Keratinocyte (primary cell): ENCODE results near the gene CACNA1F.

Source experiments
- CTCF ChIP-seq, 3 experiments: IDR thresholded peaks in 1 of 3; conservative IDR thresholded peaks in 1 of 3; optimal IDR thresholded peaks in 1 of 3; 2 replicates in 2 of 3; 3 replicates in 1 of 3; pipeline versions ENCODE3 to v1.5.1; 2011; ENCODE audit warnings: low read length in 3 of 3, mild to moderate bottlenecking in 3 of 3, moderate library complexity in 2 of 3, control low read depth in 1 of 3, inconsistent platforms in 1 of 3; ENCODE audit not compliant: insufficient read depth in 2 of 3; ENCODE audit errors: extremely low read depth in 1 of 3
- EZH2 ChIP-seq: IDR thresholded peaks from one replicate; pipeline ENCODE4 v1.6.1; 2012; ENCODE audit warnings: inconsistent platforms, mild to moderate bottlenecking, low read length, moderate library complexity

- TF ChIP-seq CTCF (optimal IDR thresholded peaks at IDR 0.05 in 1 of 3, IDR thresholded peaks at IDR 0.05 in 1 of 3, conservative IDR thresholded peaks at IDR 0.05 in 1 of 3; ENCODE audit: extremely low read depth in 1 of 3, insufficient read depth in 2 of 3, low read length in 3 of 3) (peak in 2 of 3 experiments; percentile 8 to 12), EZH2 (no peak)
Observed at GRCh38 chrX:49230500-49231232, 2.5 kb downstream of the CACNA1F start.
